ENCODE measurements around the gene CT45A6.
"Not testable (repeated sequence)": the region's sequence is repeated elsewhere in the genome, so short reads cannot be mapped to it uniquely, and the experiment has no call there.

DNA sequence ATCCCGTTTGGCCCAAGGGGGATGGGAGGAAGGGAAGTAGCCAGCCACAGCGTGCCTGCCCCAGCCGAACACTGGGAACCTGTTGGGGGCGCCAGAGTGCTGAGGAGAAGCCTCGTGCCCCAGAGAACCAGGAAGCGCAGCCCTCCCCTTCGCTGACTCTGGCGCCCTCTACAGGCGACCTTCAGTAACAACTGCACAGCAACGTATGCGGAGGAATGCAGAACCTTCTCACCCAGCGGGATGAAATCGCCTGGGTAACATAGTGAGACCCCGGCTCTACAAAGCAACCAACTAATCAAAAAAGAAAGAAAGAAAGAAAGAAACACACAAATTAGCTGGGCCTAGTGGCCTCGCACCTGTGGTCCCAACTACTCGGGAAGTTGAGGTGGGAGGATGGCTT is 17.2 kb downstream of the CT45A6 start, which contains the start of gene CT45A5:
- TF ChIP-seq, protein P1, sequence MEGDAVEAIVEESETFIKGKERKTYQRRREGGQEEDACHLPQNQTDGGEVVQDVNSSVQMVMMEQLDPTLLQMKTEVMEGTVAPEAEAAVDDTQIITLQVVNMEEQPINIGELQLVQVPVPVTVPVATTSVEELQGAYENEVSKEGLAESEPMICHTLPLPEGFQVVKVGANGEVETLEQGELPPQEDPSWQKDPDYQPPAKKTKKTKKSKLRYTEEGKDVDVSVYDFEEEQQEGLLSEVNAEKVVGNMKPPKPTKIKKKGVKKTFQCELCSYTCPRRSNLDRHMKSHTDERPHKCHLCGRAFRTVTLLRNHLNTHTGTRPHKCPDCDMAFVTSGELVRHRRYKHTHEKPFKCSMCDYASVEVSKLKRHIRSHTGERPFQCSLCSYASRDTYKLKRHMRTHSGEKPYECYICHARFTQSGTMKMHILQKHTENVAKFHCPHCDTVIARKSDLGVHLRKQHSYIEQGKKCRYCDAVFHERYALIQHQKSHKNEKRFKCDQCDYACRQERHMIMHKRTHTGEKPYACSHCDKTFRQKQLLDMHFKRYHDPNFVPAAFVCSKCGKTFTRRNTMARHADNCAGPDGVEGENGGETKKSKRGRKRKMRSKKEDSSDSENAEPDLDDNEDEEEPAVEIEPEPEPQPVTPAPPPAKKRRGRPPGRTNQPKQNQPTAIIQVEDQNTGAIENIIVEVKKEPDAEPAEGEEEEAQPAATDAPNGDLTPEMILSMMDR (IDR thresholded peaks at IDR 0.05) = not testable (repeated sequence)
- TF ChIP-seq POLR2A (IDR thresholded peaks at IDR 0.05) = not testable (repeated sequence)
